Measurements from ENCODE around the gene RFFL.

Gene RFFL

GRCh38 chr17:34974794-34975785, 88.4 kb downstream of the RFFL start:
- DNase-seq (ENCODE audit: low read depth in 2 of 2), result no peak

GRCh38 chr17:34974179-34974578, 89.3 kb downstream of the RFFL start:
- DNase-seq (ENCODE audit: low read depth in 2 of 2), result no peak

DNA sequence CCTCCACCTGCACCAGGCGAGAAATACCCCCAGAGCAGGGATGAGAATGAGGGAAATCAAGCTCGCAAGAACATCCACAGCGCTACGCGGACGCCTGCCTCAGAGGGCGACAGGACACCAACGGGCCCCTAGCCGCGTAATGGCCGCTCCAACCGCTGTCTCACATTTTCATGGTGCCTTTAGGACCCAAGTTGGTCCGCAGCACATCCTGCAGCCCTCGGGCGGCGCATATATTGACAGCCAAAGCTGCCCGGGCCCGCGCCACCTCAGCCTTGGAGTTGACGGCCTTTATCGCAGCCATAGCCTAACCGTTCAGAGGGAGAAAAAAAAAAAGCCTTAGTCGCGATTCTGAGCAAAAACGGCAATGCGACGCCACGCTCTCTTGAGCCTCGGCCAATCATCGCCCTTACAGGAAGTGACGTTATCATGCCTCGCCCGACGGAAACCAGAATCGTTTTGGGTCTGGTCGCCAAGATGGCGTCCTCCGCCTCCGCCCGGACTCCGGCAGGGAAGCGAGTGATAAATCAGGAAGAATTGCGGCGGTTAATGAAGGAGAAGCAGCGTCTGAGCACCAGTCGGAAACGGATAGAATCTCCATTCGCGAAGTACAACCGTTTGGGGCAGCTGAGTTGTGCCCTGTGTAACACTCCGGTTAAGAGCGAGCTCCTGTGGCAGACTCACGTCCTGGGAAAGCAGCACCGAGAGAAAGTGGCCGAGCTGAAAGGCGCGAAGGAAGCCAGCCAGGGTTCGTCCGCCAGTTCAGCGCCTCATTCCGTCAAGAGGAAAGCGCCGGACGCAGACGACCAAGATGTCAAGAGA, 102.2 kb downstream of the RFFL start, which contains the start of the genes CCT6B and ZNF830:
CCT6B (minus strand) TSS at position 368 of the 819 bp plus-strand sequence; CDS start at position 301, 67 bp downstream.
ZNF830 (plus strand) TSS at position 448 of the 819 bp plus-strand sequence; CDS start at position 475, 27 bp downstream.
- peak; percentile 88 for DNase-seq (ENCODE audit: low read depth in 2 of 2)

DNA sequence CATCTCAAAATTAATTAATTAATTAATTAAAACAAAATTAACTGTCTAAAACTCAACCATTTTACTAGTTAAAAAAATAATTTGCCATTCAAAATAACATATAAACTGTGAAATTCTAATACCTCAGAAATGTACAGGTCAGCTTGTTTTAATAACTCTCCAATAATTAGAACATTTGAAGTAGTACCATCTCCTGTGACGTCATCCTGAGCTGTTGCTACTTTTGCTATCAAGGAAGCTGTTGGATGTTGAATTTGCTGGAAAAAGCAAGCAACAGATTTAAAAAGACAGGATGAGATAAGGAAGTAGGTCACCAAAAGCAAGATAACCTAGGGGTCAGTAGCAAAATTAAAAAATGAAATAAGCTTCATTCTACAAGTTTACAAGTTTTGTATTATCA, 105.1 kb downstream of the RFFL start:
- DNase-seq (ENCODE audit: low read depth in 2 of 2), result no peak

All from fibroblast of skin of left quadriceps (primary cell).